Smooth muscle cell (in vitro differentiated cells): Measurements from ENCODE around the gene DAB2IP. TPM values are rescaled to one million over a fixed set of nuclear protein-coding genes. Genes with fewer than 3 reads are reported as not detected.

ENCODE experiments used
- DNase-seq: peaks from one replicate; lab custom pipeline; 2025; ENCODE audit not compliant: unreplicated experiment; lab: John Stamatoyannopoulos, UW
- H2AFZ ChIP-seq: fragments of 200-600 bp; sonication (generic); 2 replicates; pipeline ENCODE4 v1.6.0; 2016; ENCODE audit warnings: antibody characterized with exemption, low read depth, mild to moderate bottlenecking
- H3F3A ChIP-seq: fragments of 200-600 bp; sonication (generic); 2 replicates; pipeline ENCODE4 v1.6.0; 2017; ENCODE audit warnings: antibody characterized with exemption, low read depth
- H3K27ac ChIP-seq: fragments of 200-600 bp; sonication (generic); 2 replicates; pipeline ENCODE4 v1.5.1; 2016; ENCODE audit warnings: low read depth, mild to moderate bottlenecking
- H3K27me3 ChIP-seq: fragments of 200-600 bp; sonication (generic); 2 replicates; pipeline ENCODE4 v1.6.1; 2016; ENCODE audit warnings: low read depth, mild to moderate bottlenecking
- H3K36me3 ChIP-seq: fragments of 200-600 bp; sonication (generic); 2 replicates; pipeline ENCODE4 v1.5.1; 2016; ENCODE audit warnings: low read depth
- H3K4me1 ChIP-seq: fragments of 200-600 bp; sonication (generic); 2 replicates; pipeline ENCODE4 v1.5.1; 2016; ENCODE audit warnings: low read depth
- H3K4me2 ChIP-seq: fragments of 200-600 bp; sonication (generic); 2 replicates; pipeline ENCODE4 v1.6.0; 2016; ENCODE audit warnings: mild to moderate bottlenecking
- H3K4me3 ChIP-seq: fragments of 200-600 bp; sonication (generic); 2 replicates; pipeline ENCODE4 v1.5.1; 2016; ENCODE audit warnings: mild to moderate bottlenecking
- H3K79me2 ChIP-seq: fragments of 200-600 bp; sonication (generic); 2 replicates; pipeline ENCODE4 v1.6.0; 2016; ENCODE audit warnings: low read depth, mild to moderate bottlenecking
- H3K9ac ChIP-seq: fragments of 200-600 bp; sonication (generic); 2 replicates; pipeline ENCODE4 v1.6.0; 2016; ENCODE audit warnings: low read depth
- H3K9me3 ChIP-seq: fragments of 200-600 bp; sonication (generic); replicated peaks from 2 replicates; pipeline ENCODE4 v1.5.1; 2016; ENCODE audit warnings: low read depth
- H4K20me1 ChIP-seq: fragments of 200-600 bp; sonication (generic); 2 replicates; pipeline ENCODE4 v1.6.0; 2016; ENCODE audit warnings: low read depth
- CTCF ChIP-seq: fragments of 200-600 bp; sonication (generic); IDR thresholded peaks from 2 replicates; pipeline ENCODE4 v1.5.1; 2017; ENCODE audit warnings: borderline replicate concordance, mild to moderate bottlenecking, antibody characterized with exemption; ENCODE audit not compliant: insufficient read depth, poor library complexity, severe bottlenecking
- WGBS: methylation state at CpG from one replicate; pipeline ENCODE4 v1.1.7; 2016; ENCODE audit warnings: low lambda C conversion rate; 5-methylcytosine and 5-hydroxymethylcytosine counted together
- polyA plus RNA-seq: library from polyadenylated mRNA; unstranded; fragments of >200 nt; fragmentation: Nextera tagmentation; extraction: Ambion mirVana; gene quantifications from 2 replicates; pipeline ENCODE4 v1.2.1, GENCODE V29; 2016
- total RNA-seq: library from RNA; depleted of rRNA; stranded (reverse); fragments of >200 nt; gene quantifications from 2 replicates; pipeline ENCODE4 v1.2.3, GENCODE V29; 2014

Gene DAB2IP
- total and polyA plus RNA-seq, 2 experiments from 2014 or later: 10.4 to 15.5 TPM

- no peak overlapping the region for H3K4me3 ChIP-seq
- H3K4me1 ChIP-seq: peaks cover 12% of the 10 kb centered on the region
- WGBS: 97% methylated on average over 9 of the region's 9 CpGs
- peaks cover 100% of the 10 kb centered on the region for H4K20me1 ChIP-seq
- H3K27me3 ChIP-seq: no peaks in the 10 kb centered on the region
- H3K4me2 ChIP-seq: no peak overlapping the region
- H3K9me3 ChIP-seq: no peaks in the 10 kb centered on the region
- H3K27ac ChIP-seq: no peak overlapping the region
- peaks cover 38% of the 10 kb centered on the region for H3K79me2 ChIP-seq
- TF ChIP-seq CTCF: no peak
- no peaks in the 10 kb centered on the region for H3K36me3 ChIP-seq
- no peak overlapping the region for H3K9ac ChIP-seq
- no peak overlapping the region for H2AFZ ChIP-seq
- DNase-seq: no peak
- no peaks in the 10 kb centered on the region for H3F3A ChIP-seq
Measured at GRCh38 chr9:121752929-121753328, 101.5 kb downstream of the DAB2IP start.

GRCh38 chr9:121753802-121754654 is 102.6 kb downstream of the DAB2IP start:
- DNase-seq: no peak
- Histone ChIP-seq H3K79me2 (peaks cover 37% of the 10 kb centered on the region), H3K27ac (no peak overlapping the region), H3K27me3 (no peaks in the 10 kb centered on the region), H3K4me1 (peaks cover 12% of the 10 kb centered on the region), H3K9ac (no peak overlapping the region), H3K9me3 (no peaks in the 10 kb centered on the region), H3F3A (no peaks in the 10 kb centered on the region), H3K4me3 (no peak overlapping the region), H3K4me2 (no peak overlapping the region), H4K20me1 (peaks cover 98% of the 10 kb centered on the region), H3K36me3 (no peaks in the 10 kb centered on the region), H2AFZ (no peak overlapping the region)
- no peak for TF ChIP-seq CTCF
- WGBS: 88% methylated on average over 12 of the region's 12 CpGs

- H3K9me3 ChIP-seq: no peaks in the 10 kb centered on the region
- H3K4me2 ChIP-seq: no peak overlapping the region
- H3F3A ChIP-seq: no peaks in the 10 kb centered on the region
- no peak overlapping the region for H2AFZ ChIP-seq
- no peak overlapping the region for H3K27ac ChIP-seq
- 96% methylated on average over 15 of the region's 15 CpGs for WGBS
- TF ChIP-seq CTCF: no peak
- no peaks in the 10 kb centered on the region for H3K36me3 ChIP-seq
- no peak for DNase-seq
- no peak overlapping the region for H3K4me3 ChIP-seq
- peaks cover 11% of the 10 kb centered on the region for H3K4me1 ChIP-seq
- H3K79me2 ChIP-seq: peaks cover 28% of the 10 kb centered on the region
- peaks cover 90% of the 10 kb centered on the region for H4K20me1 ChIP-seq
- no peak overlapping the region for H3K9ac ChIP-seq
- H3K27me3 ChIP-seq: no peaks in the 10 kb centered on the region
Measured at GRCh38 chr9:121754655-121755436, 103.4 kb downstream of the DAB2IP start.
